ENCODE data around the gene TPM4. TPM values are rescaled to one million over a fixed set of nuclear protein-coding genes. Genes with fewer than 3 reads are reported as not detected.

The TPM4 gene
- total RNA-seq, 1 donor = 1,233 TPM

GRCh38 chr19:16052353-16052752, 23.9 kb upstream of the TPM4 start:
- no peak for TF ChIP-seq CTCF (IDR thresholded peaks at IDR 0.05; ENCODE audit: extremely low read depth, low read depth, low read length)
- H3K27me3 ChIP-seq (ENCODE audit: insufficient read depth, low read length) = no peaks in the 10 kb centered on the region
- H2AFZ ChIP-seq (ENCODE audit: low read length) = no peak overlapping the region
- H3K4me3 ChIP-seq (ENCODE audit: insufficient read depth, low read length) = no peak overlapping the region
- H3K4me2 ChIP-seq (ENCODE audit: insufficient read depth, low read length) = no peak overlapping the region
- peaks cover 5% of the 10 kb centered on the region for H3K9me3 ChIP-seq (ENCODE audit: low read depth, low read length)
- no peaks in the 10 kb centered on the region for H3K79me2 ChIP-seq (ENCODE audit: insufficient read depth, low read length)
- no peaks in the 10 kb centered on the region for H3K36me3 ChIP-seq (ENCODE audit: insufficient read depth, low read length)
- no peak overlapping the region for H3K27ac ChIP-seq (ENCODE audit: low read depth, low read length)
- H3K4me1 ChIP-seq (ENCODE audit: insufficient read depth, low read length) = no peaks in the 10 kb centered on the region
- no peaks in the 10 kb centered on the region for H4K20me1 ChIP-seq (ENCODE audit: insufficient read depth, low read length)
- DNase-seq (ENCODE audit: insufficient read length, low spot score, missing footprints) = no peak

GRCh38 chr19:16057062-16057461, 19.2 kb upstream of the TPM4 start:
- no peak overlapping the region for H3K4me3 ChIP-seq (ENCODE audit: insufficient read depth, low read length)
- H4K20me1 ChIP-seq (ENCODE audit: insufficient read depth, low read length) = no peaks in the 10 kb centered on the region
- no peaks in the 10 kb centered on the region for H3K27me3 ChIP-seq (ENCODE audit: insufficient read depth, low read length)
- no peak for DNase-seq (ENCODE audit: insufficient read length, low spot score, missing footprints)
- no peaks in the 10 kb centered on the region for H3K4me1 ChIP-seq (ENCODE audit: insufficient read depth, low read length)
- no peaks in the 10 kb centered on the region for H3K36me3 ChIP-seq (ENCODE audit: insufficient read depth, low read length)
- H3K27ac ChIP-seq (ENCODE audit: low read depth, low read length) = no peak overlapping the region
- no peak overlapping the region for H2AFZ ChIP-seq (ENCODE audit: low read length)
- peaks cover 3% of the 10 kb centered on the region for H3K9me3 ChIP-seq (ENCODE audit: low read depth, low read length)
- no peak overlapping the region for H3K4me2 ChIP-seq (ENCODE audit: insufficient read depth, low read length)
- TF ChIP-seq CTCF (IDR thresholded peaks at IDR 0.05; ENCODE audit: extremely low read depth, low read depth, low read length) = no peak
- H3K79me2 ChIP-seq (ENCODE audit: insufficient read depth, low read length) = no peaks in the 10 kb centered on the region

GRCh38 chr19:16060294-16060693, 16.0 kb upstream of the TPM4 start:
- no peaks in the 10 kb centered on the region for H3K79me2 ChIP-seq (ENCODE audit: insufficient read depth, low read length)
- no peak overlapping the region for H3K4me2 ChIP-seq (ENCODE audit: insufficient read depth, low read length)
- peaks cover 16% of the 10 kb centered on the region for H3K4me1 ChIP-seq (ENCODE audit: insufficient read depth, low read length)

GRCh38 chr19:16061943-16062342, 14.4 kb upstream of the TPM4 start:
- DNase-seq (ENCODE audit: insufficient read length, low spot score, missing footprints) = no peak
- Histone ChIP-seq H3K9me3 (ENCODE audit: low read depth, low read length) (peaks cover 3% of the 10 kb centered on the region), H3K36me3 (ENCODE audit: insufficient read depth, low read length) (no peaks in the 10 kb centered on the region), H3K4me2 (ENCODE audit: insufficient read depth, low read length) (no peak overlapping the region), H3K4me1 (ENCODE audit: insufficient read depth, low read length) (peaks cover 33% of the 10 kb centered on the region), H2AFZ (ENCODE audit: low read length) (no peak overlapping the region), H3K79me2 (ENCODE audit: insufficient read depth, low read length) (no peaks in the 10 kb centered on the region), H3K27me3 (ENCODE audit: insufficient read depth, low read length) (no peaks in the 10 kb centered on the region), H3K27ac (ENCODE audit: low read depth, low read length) (no peak overlapping the region), H4K20me1 (ENCODE audit: insufficient read depth, low read length) (no peaks in the 10 kb centered on the region), H3K4me3 (ENCODE audit: insufficient read depth, low read length) (no peak overlapping the region)
- TF ChIP-seq CTCF (IDR thresholded peaks at IDR 0.05; ENCODE audit: extremely low read depth, low read depth, low read length) = no peak

More at GRCh38 chr19:16060294-16060693, 16.0 kb upstream of the TPM4 start:
- DNase-seq (ENCODE audit: insufficient read length, low spot score, missing footprints) = no peak
- Histone ChIP-seq H4K20me1 (ENCODE audit: insufficient read depth, low read length) (no peaks in the 10 kb centered on the region), H3K27me3 (ENCODE audit: insufficient read depth, low read length) (no peaks in the 10 kb centered on the region), H2AFZ (ENCODE audit: low read length) (no peak overlapping the region), H3K9me3 (ENCODE audit: low read depth, low read length) (peaks cover 3% of the 10 kb centered on the region), H3K27ac (ENCODE audit: low read depth, low read length) (no peak overlapping the region), H3K36me3 (ENCODE audit: insufficient read depth, low read length) (no peaks in the 10 kb centered on the region), H3K4me3 (ENCODE audit: insufficient read depth, low read length) (no peak overlapping the region)
- no peak for TF ChIP-seq CTCF (IDR thresholded peaks at IDR 0.05; ENCODE audit: extremely low read depth, low read depth, low read length)
